Esophagus muscularis mucosa (tissue), 4 donors: ENCODE data around the gene NR3C2. TPM values are rescaled to one million over a fixed set of nuclear protein-coding genes. Genes with fewer than 3 reads are reported as not detected.

Experiments
- DNase-seq: peaks from one replicate; pipeline ENCODE4 v3.0.0-alpha.2; 2017; ENCODE audit errors: extremely low spot score
- H3K27ac ChIP-seq, 4 donors: fragments of 200-600 bp; sonication (generic); replicated peaks in 1 of 4; 1 replicate in 3 of 4; 2 replicates in 1 of 4; pipeline ENCODE4 v1.5.1; 2016 to 2019; ENCODE audit warnings: mild to moderate bottlenecking in 1 of 4
- H3K27me3 ChIP-seq, 4 donors: fragments of 200-600 bp; sonication (generic); one replicate each; pipeline versions ENCODE4 v1.5.1 to v1.6.0; 2016 to 2019
- H3K36me3 ChIP-seq, 4 donors: fragments of 200-600 bp; sonication (generic); one replicate each; pipeline ENCODE4 v1.5.1; 2016 to 2019
- H3K4me1 ChIP-seq, 4 donors: fragments of 200-600 bp; sonication (generic); one replicate each; pipeline ENCODE4 v1.5.1; 2016 to 2019
- H3K4me3 ChIP-seq, 4 donors: fragments of 200-600 bp; sonication (generic); 1 replicate in 2 of 4; 2 replicates in 2 of 4; pipeline ENCODE4 v1.5.1; 2016 to 2019; ENCODE audit warnings: mild to moderate bottlenecking in 4 of 4, moderate library complexity in 1 of 4
- H3K9me3 ChIP-seq, 4 donors: fragments of 200-600 bp; sonication (generic); 1 replicate in 3 of 4; 2 replicates in 1 of 4; pipeline ENCODE4 v1.5.1; 2016 to 2019
- CTCF ChIP-seq, 3 experiments: fragments of 200-600 bp in 2 of 3; fragments of 450-650 bp in 1 of 3; sonication (generic) in 2 of 3; IDR thresholded peaks; one replicate each; pipeline ENCODE4 v1.5.1; 2017 to 2019; ENCODE audit warnings: antibody characterized with exemption in 3 of 3, mild to moderate bottlenecking in 2 of 3, moderate library complexity in 1 of 3
- EP300 ChIP-seq: sonication (generic); formaldehyde crosslinking; IDR thresholded peaks from one replicate; pipeline ENCODE4 v1.6.1; 2017; ENCODE audit warnings: antibody characterized with exemption
- POLR2A ChIP-seq: fragments of 450-650 bp; IDR thresholded peaks from one replicate; pipeline ENCODE4 v1.6.1; 2017; ENCODE audit warnings: antibody characterized with exemption, moderate library complexity, mild to moderate bottlenecking, low read depth
- POLR2AphosphoS5 ChIP-seq, 2 donors: sonication (generic); formaldehyde crosslinking; IDR thresholded peaks; one replicate each; pipeline ENCODE4 v1.6.1; 2017; ENCODE audit warnings: antibody characterized with exemption in 2 of 2
- WGBS: methylation state at CpG from one replicate; pipeline ENCODE4 v1.1.5; 2018; 5-methylcytosine and 5-hydroxymethylcytosine counted together
- intact Hi-C: fragments of 100-400 bp; cut with DNase I; formaldehyde crosslinking; loops from one replicate; pipeline ENCODE4 v1.15.1; 2023
- total RNA-seq, 4 donors: library from RNA; depleted of rRNA; stranded (reverse); fragments of >200 nt; gene quantifications; one replicate each; pipeline versions ENCODE4 v1.1.0 to v1.2.1, GENCODE V29; 2016

The NR3C2 gene
- total RNA-seq, 4 donors from 2014 or later: 10.0 to 14.6 (median 12.1) TPM

- Histone ChIP-seq H3K27me3 (no peaks in the 10 kb centered on the region), H3K9me3 (peaks cover 0 to 11% (median 4%) of the 10 kb centered on the region in 4 donors), H3K4me1 (peaks cover 18 to 30% (median 24%) of the 10 kb centered on the region in 4 donors), H3K27ac (no peak overlapping the region), H3K36me3 (peaks cover 45 to 66% (median 61%) of the 10 kb centered on the region in 4 donors), H3K4me3 (no peak overlapping the region)
- no peak for DNase-seq
- intact Hi-C loops: no loop called here
- TF ChIP-seq POLR2A (no peak), CTCF (IDR thresholded peaks at IDR 0.05) (no peak), EP300 (no peak), POLR2AphosphoS5 (IDR thresholded peaks at IDR 0.05) (no peak)
- 91% methylated on average over 6 of the region's 6 CpGs for WGBS
Observed at GRCh38 chr4:148073349-148073748, 368.9 kb downstream of the NR3C2 start.

GRCh38 chr4:148072789-148073188 lies 369.4 kb downstream of the NR3C2 start:
- no peak for TF ChIP-seq EP300
- TF ChIP-seq CTCF (IDR thresholded peaks at IDR 0.05): no peak
- no peak for TF ChIP-seq POLR2A
- no peak for TF ChIP-seq POLR2AphosphoS5 (IDR thresholded peaks at IDR 0.05)
- Histone ChIP-seq H3K27me3 (no peaks in the 10 kb centered on the region), H3K27ac (no peak overlapping the region), H3K4me1 (peaks cover 23 to 31% (median 30%) of the 10 kb centered on the region in 4 donors), H3K36me3 (peaks cover 40 to 64% (median 60%) of the 10 kb centered on the region in 4 donors), H3K9me3 (peaks cover 0 to 11% (median 4%) of the 10 kb centered on the region in 4 donors), H3K4me3 (no peak overlapping the region)
- intact Hi-C loops: no loop called here
- 94% methylated on average over 9 of the region's 9 CpGs for WGBS
- no peak for DNase-seq

- H3K9me3 ChIP-seq: peaks cover 0 to 11% (median 4%) of the 10 kb centered on the region in 4 donors
- H3K27ac ChIP-seq: no peak overlapping the region
- peaks cover 37 to 55% (median 55%) of the 10 kb centered on the region in 4 donors for H3K36me3 ChIP-seq
- H3K4me1 ChIP-seq: peaks cover 37 to 47% (median 43%) of the 10 kb centered on the region in 4 donors
- no peak for DNase-seq
- WGBS: 76% methylated on average over 4 of the region's 4 CpGs
- H3K27me3 ChIP-seq: no peaks in the 10 kb centered on the region
- intact Hi-C loops: no loop called here
- no peak for TF ChIP-seq POLR2AphosphoS5 (IDR thresholded peaks at IDR 0.05)
- no peak for TF ChIP-seq POLR2A
- no peak for TF ChIP-seq CTCF (IDR thresholded peaks at IDR 0.05)
- TF ChIP-seq EP300: no peak
- no peak overlapping the region for H3K4me3 ChIP-seq
Observed at GRCh38 chr4:148071009-148071408, 371.2 kb downstream of the NR3C2 start.

- Histone ChIP-seq H3K36me3 (peaks cover 39 to 55% (median 50%) of the 10 kb centered on the region in 4 donors), H3K4me1 (peaks cover 37 to 53% (median 45%) of the 10 kb centered on the region in 4 donors), H3K4me3 (no peak overlapping the region), H3K27ac (no peak overlapping the region), H3K27me3 (no peaks in the 10 kb centered on the region), H3K9me3 (peaks cover 0 to 6% (median 3%) of the 10 kb centered on the region in 4 donors)
- intact Hi-C loops: no loop called here
- TF ChIP-seq CTCF (IDR thresholded peaks at IDR 0.05) (no peak), EP300 (no peak), POLR2AphosphoS5 (IDR thresholded peaks at IDR 0.05) (no peak), POLR2A (no peak)
- no peak for DNase-seq
- 35% methylated on average over 3 of the region's 3 CpGs for WGBS
Observed at GRCh38 chr4:148069895-148070178, 372.4 kb downstream of the NR3C2 start.
